Hepatocyte (in vitro differentiated cells): ENCODE data around the gene COL4A3. TPM values are rescaled to one million over a fixed set of nuclear protein-coding genes. Genes with fewer than 3 reads are reported as not detected.

Experiments used
- DNase-seq: peaks from one replicate; pipeline ENCODE4 v3.0.0-alpha.2; 2016; ENCODE audit warnings: low spot score
- H2AFZ ChIP-seq: fragments of 200-600 bp; sonication (generic); 2 replicates; pipeline ENCODE4 v1.6.0; 2016; ENCODE audit warnings: antibody characterized with exemption, mild to moderate bottlenecking
- H3K27ac ChIP-seq: fragments of 200-600 bp; sonication (generic); 2 replicates; pipeline ENCODE4 v1.5.1; 2016; ENCODE audit warnings: mild to moderate bottlenecking
- H3K27me3 ChIP-seq: fragments of 200-600 bp; sonication (generic); 2 replicates; pipeline ENCODE4 v1.6.1; 2016
- H3K36me3 ChIP-seq: fragments of 200-600 bp; sonication (generic); replicated peaks from 2 replicates; pipeline ENCODE4 v1.5.1; 2016; ENCODE audit warnings: low read depth; ENCODE audit not compliant: insufficient read depth
- H3K4me1 ChIP-seq: fragments of 200-600 bp; sonication (generic); 2 replicates; pipeline ENCODE4 v1.5.1; 2016; ENCODE audit warnings: mild to moderate bottlenecking, moderate library complexity; ENCODE audit not compliant: insufficient read depth
- H3K4me2 ChIP-seq: fragments of 200-600 bp; sonication (generic); 2 replicates; pipeline ENCODE4 v1.6.0; 2016
- H3K4me3 ChIP-seq: fragments of 200-600 bp; sonication (generic); 2 replicates; pipeline ENCODE4 v1.5.1; 2016; ENCODE audit warnings: mild to moderate bottlenecking
- H3K79me2 ChIP-seq: fragments of 200-600 bp; sonication (generic); 2 replicates; pipeline ENCODE4 v1.6.0; 2017; ENCODE audit warnings: mild to moderate bottlenecking
- H3K9me2 ChIP-seq: fragments of 200-600 bp; sonication (generic); replicated peaks from 2 replicates; pipeline ENCODE4 v1.6.0; 2017; ENCODE audit warnings: mild to moderate bottlenecking; ENCODE audit not compliant: insufficient read depth
- H3K9me3 ChIP-seq: fragments of 200-600 bp; sonication (generic); 2 replicates; pipeline ENCODE4 v1.5.1; 2016; ENCODE audit warnings: low read depth, mild to moderate bottlenecking
- H4K20me1 ChIP-seq: fragments of 200-600 bp; sonication (generic); 2 replicates; pipeline ENCODE4 v1.6.0; 2016; ENCODE audit warnings: mild to moderate bottlenecking; ENCODE audit not compliant: insufficient read depth, poor library complexity, severe bottlenecking
- EZH2 ChIP-seq: fragments of 200-600 bp; sonication (generic); IDR thresholded peaks from 2 replicates; pipeline ENCODE4 v1.6.1; 2016; ENCODE audit warnings: antibody characterized with exemption, mild to moderate bottlenecking, borderline replicate concordance
- EZH2phosphoT487 ChIP-seq: fragments of 200-600 bp; sonication (generic); IDR thresholded peaks from one replicate; pipeline ENCODE4 v1.6.1; 2018; ENCODE audit warnings: antibody characterized with exemption, mild to moderate bottlenecking, low read depth, moderate library complexity; ENCODE audit not compliant: unreplicated experiment, severe bottlenecking
- WGBS: methylation state at CpG from one replicate; pipeline ENCODE4 v1.1.6; 2016; ENCODE audit warnings: low lambda C conversion rate; ENCODE audit errors: missing lambda C conversion rate; 5-methylcytosine and 5-hydroxymethylcytosine counted together
- polyA plus RNA-seq: library from polyadenylated mRNA; unstranded; fragments of >200 nt; fragmentation: Nextera tagmentation; extraction: Ambion mirVana; gene quantifications from 2 replicates; pipeline ENCODE4 v1.2.1, GENCODE V29; 2016
- total RNA-seq: library from RNA; depleted of rRNA; stranded (reverse); fragments of >200 nt; gene quantifications from 2 replicates; pipeline ENCODE4 v1.2.3, GENCODE V29; 2014
- TF ChIP-seq, protein P1 (sequence below): fragments of 200-600 bp; sonication (generic); IDR thresholded peaks from 2 replicates; pipeline ENCODE4 v1.5.1; 2016; ENCODE audit warnings: antibody characterized with exemption, mild to moderate bottlenecking; ENCODE audit not compliant: poor library complexity

Gene COL4A3
- total and polyA plus RNA-seq, 2 experiments from 2014 or later: 0.50 TPM; not detected in 1

GRCh38 chr2:227147023-227147422 is 17.4 kb upstream of the COL4A3 start:
- whole genome bisulfite sequencing: 87% methylated on average over 3 of the region's 3 CpGs

DNA sequence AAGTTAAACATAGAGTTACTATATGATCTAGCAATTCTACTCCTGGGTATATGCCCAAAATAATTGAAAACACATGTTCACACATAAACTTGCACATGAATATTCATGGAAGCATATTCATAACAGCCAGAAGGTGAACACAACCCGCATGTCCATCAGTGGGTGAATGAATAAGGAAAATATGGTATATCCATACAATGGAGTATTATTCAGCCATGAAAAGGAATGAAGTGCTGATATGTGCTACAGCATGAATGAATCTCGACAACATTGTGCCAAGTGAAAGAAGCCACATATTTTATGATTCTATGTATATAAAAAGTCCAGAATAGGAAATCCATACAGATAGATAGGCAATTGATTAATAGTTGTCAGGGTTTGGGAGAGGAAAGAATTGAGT is 16.3 kb upstream of the COL4A3 start:
- Histone ChIP-seq H2AFZ (no peak overlapping the region), H3K4me3 (no peak overlapping the region), H3K9me3 (no peaks in the 10 kb centered on the region), H4K20me1 (no peaks in the 10 kb centered on the region), H3K27me3 (no peaks in the 10 kb centered on the region), H3K4me1 (no peaks in the 10 kb centered on the region), H3K36me3 (no peaks in the 10 kb centered on the region), H3K79me2 (no peaks in the 10 kb centered on the region), H3K9me2 (no peaks in the 10 kb centered on the region), H3K27ac (no peak overlapping the region), H3K4me2 (no peak overlapping the region)
- TF ChIP-seq EZH2phosphoT487 (no peak), EZH2 (no peak)
- TF ChIP-seq, protein P1, sequence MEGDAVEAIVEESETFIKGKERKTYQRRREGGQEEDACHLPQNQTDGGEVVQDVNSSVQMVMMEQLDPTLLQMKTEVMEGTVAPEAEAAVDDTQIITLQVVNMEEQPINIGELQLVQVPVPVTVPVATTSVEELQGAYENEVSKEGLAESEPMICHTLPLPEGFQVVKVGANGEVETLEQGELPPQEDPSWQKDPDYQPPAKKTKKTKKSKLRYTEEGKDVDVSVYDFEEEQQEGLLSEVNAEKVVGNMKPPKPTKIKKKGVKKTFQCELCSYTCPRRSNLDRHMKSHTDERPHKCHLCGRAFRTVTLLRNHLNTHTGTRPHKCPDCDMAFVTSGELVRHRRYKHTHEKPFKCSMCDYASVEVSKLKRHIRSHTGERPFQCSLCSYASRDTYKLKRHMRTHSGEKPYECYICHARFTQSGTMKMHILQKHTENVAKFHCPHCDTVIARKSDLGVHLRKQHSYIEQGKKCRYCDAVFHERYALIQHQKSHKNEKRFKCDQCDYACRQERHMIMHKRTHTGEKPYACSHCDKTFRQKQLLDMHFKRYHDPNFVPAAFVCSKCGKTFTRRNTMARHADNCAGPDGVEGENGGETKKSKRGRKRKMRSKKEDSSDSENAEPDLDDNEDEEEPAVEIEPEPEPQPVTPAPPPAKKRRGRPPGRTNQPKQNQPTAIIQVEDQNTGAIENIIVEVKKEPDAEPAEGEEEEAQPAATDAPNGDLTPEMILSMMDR: no peak
- no peak for DNase-seq
- WGBS: 82% methylated on average over 2 of the region's 2 CpGs

More at GRCh38 chr2:227147023-227147422, 17.4 kb upstream of the COL4A3 start:
- TF ChIP-seq EZH2 (no peak), EZH2phosphoT487 (no peak)
- TF ChIP-seq, protein P1: no peak
- DNase-seq: no peak
- no peak overlapping the region for H3K4me2 ChIP-seq
- H4K20me1 ChIP-seq: no peaks in the 10 kb centered on the region
- no peaks in the 10 kb centered on the region for H3K79me2 ChIP-seq
- H3K36me3 ChIP-seq: no peaks in the 10 kb centered on the region
- H2AFZ ChIP-seq: no peak overlapping the region
- H3K27me3 ChIP-seq: no peaks in the 10 kb centered on the region
- no peak overlapping the region for H3K4me3 ChIP-seq
- no peaks in the 10 kb centered on the region for H3K9me3 ChIP-seq
- no peaks in the 10 kb centered on the region for H3K9me2 ChIP-seq
- H3K27ac ChIP-seq: no peak overlapping the region
- H3K4me1 ChIP-seq: no peaks in the 10 kb centered on the region

DNA sequence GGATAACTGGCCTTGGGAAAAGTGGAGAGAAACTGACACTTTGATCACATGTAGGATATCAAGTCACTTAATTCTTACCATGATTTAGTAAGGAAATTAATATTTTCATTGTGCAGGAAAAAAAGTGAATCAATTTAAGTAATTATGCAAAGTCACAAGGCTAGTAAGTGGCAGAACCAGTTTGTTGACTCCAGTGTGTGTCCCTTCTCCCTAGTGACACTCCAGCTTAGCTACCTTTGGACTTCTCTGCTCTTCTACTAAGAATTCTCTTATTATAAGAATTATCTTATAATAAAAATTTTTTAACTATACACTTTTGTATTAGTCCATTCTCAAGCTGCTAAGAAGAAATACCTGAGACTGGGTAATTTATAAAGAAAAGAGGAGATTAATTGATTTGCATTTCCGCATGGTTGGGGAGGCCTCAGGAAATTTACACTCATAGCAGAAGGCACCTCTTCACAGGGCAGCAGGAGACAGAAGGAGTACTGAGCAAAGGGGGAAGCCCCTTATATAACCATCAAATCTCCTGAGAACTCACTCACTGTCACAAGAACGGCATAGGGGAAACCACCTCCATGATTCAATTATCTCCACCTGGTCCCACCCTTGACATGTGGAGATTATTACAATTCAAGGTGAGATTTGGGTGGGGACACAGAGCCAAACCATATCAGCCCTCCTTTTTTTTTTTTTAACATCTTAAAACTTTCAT is 14.0 kb upstream of the COL4A3 start:
- H3K4me2 ChIP-seq: no peak overlapping the region
- no peaks in the 10 kb centered on the region for H3K36me3 ChIP-seq
- no peak overlapping the region for H2AFZ ChIP-seq
- no peak overlapping the region for H3K27ac ChIP-seq
- H3K27me3 ChIP-seq: no peaks in the 10 kb centered on the region
- TF ChIP-seq EZH2phosphoT487 (no peak), EZH2 (no peak)
- TF ChIP-seq, protein P1: no peak
- H3K79me2 ChIP-seq: no peaks in the 10 kb centered on the region
- no peak overlapping the region for H3K4me3 ChIP-seq
- 94% methylated on average over 2 of the region's 2 CpGs for WGBS
- no peak for DNase-seq
- H3K9me3 ChIP-seq: no peaks in the 10 kb centered on the region
- no peaks in the 10 kb centered on the region for H3K4me1 ChIP-seq
- no peaks in the 10 kb centered on the region for H3K9me2 ChIP-seq
- no peaks in the 10 kb centered on the region for H4K20me1 ChIP-seq
